Endodermal cell (in vitro differentiated cells): ENCODE measurements around the gene FBN3. TPM values are rescaled to one million over a fixed set of nuclear protein-coding genes. Genes with fewer than 3 reads are reported as not detected.

Source experiments
- DNase-seq: peaks from one replicate; pipeline ENCODE4 v3.0.0-alpha.2; 2017
- H3K27ac ChIP-seq: 2 replicates; pipeline ENCODE4 v1.5.1; 2013; ENCODE audit warnings: mild to moderate bottlenecking, low read depth, low read length, moderate library complexity
- H3K27me3 ChIP-seq: 2 replicates; pipeline ENCODE4 v1.6.1; 2013; ENCODE audit warnings: mild to moderate bottlenecking, low read length, moderate library complexity; ENCODE audit not compliant: insufficient read depth, control insufficient read depth, poor library complexity, severe bottlenecking
- H3K36me3 ChIP-seq: 2 replicates; pipeline ENCODE4 v1.7.0; 2013; ENCODE audit warnings: mild to moderate bottlenecking, low read length, moderate library complexity; ENCODE audit not compliant: control insufficient read depth, insufficient read depth
- H3K4me1 ChIP-seq: one replicate; pipeline ENCODE4 v1.7.0; 2013; ENCODE audit warnings: low read length; ENCODE audit not compliant: control insufficient read depth, insufficient read depth
- H3K4me3 ChIP-seq: 2 replicates; pipeline ENCODE4 v1.5.1; 2013; ENCODE audit warnings: mild to moderate bottlenecking, low read length, moderate library complexity
- H3K9ac ChIP-seq: 2 replicates; pipeline ENCODE4 v1.6.1; 2013; ENCODE audit warnings: mild to moderate bottlenecking, low read length, moderate library complexity; ENCODE audit not compliant: poor library complexity, severe bottlenecking; ENCODE audit errors: extremely low read depth
- H3K9me3 ChIP-seq: 2 replicates; pipeline ENCODE4 v1.6.1; 2013; ENCODE audit warnings: mild to moderate bottlenecking, low read length, moderate library complexity; ENCODE audit not compliant: control insufficient read depth
- H3K27ac Mint-ChIP-seq: 2 replicates; pipeline ENCODE4 v1.8.0; 2020; ENCODE audit warnings: mixed read lengths
- H3K27me3 Mint-ChIP-seq: 2 replicates; pipeline ENCODE4 v1.8.0; 2021; ENCODE audit warnings: mild to moderate bottlenecking, mixed read lengths; ENCODE audit not compliant: insufficient read depth
- H3K36me3 Mint-ChIP-seq: 2 replicates; pipeline ENCODE4 v1.8.0; 2020; ENCODE audit warnings: low read depth, mixed read lengths
- H3K4me1 Mint-ChIP-seq: 2 replicates; pipeline ENCODE4 v1.8.0; 2020; ENCODE audit warnings: mixed read lengths
- H3K4me3 Mint-ChIP-seq: 2 replicates; pipeline ENCODE4 v1.8.0; 2020; ENCODE audit warnings: mild to moderate bottlenecking, moderate library complexity, mixed read lengths
- H3K9me3 Mint-ChIP-seq: 2 replicates; pipeline ENCODE4 v1.8.0; 2020; ENCODE audit warnings: mild to moderate bottlenecking, mixed read lengths
- CTCF ChIP-seq: fragments of 200-600 bp; sonication (generic); conservative IDR thresholded peaks from 2 replicates; pipeline ENCODE4 v1.5.0; 2021; ENCODE audit warnings: antibody characterized with exemption, mild to moderate bottlenecking
- WGBS, 2 experiments: methylation state at CpG; one replicate each; pipeline versions ENCODE4 v1.1.5 to v1.1.7; 2013; ENCODE audit warnings: missing lambda C conversion rate in 2 of 2, mixed read lengths in 1 of 2; ENCODE audit not compliant: insufficient coverage in 1 of 2, insufficient read length in 1 of 2; 5-methylcytosine and 5-hydroxymethylcytosine counted together
- total RNA-seq, 2 donors: library from RNA; stranded (reverse); fragmentation: NEBNext Ultra II Directional in 1 of 2; extraction: Animal tissue kit (Norgen Biotek cat#: 25700) in 1 of 2; gene quantifications; 2 replicates in 1 of 2; 3 replicates in 1 of 2; pipeline ENCODE4 v1.2.1, GENCODE V29; 2021

FBN3 gene
- total RNA-seq, 2 donors from 2014 or later: 105 to 143 TPM

GRCh38 chr19:8095354-8095886, 54.0 kb downstream of the FBN3 start:
- no peak overlapping the region for H3K27ac Mint-ChIP-seq

GRCh38 chr19:8094336-8094735, 55.1 kb downstream of the FBN3 start:
- Mint-ChIP-seq H3K4me3 (no peak overlapping the region), H3K36me3 (peaks cover 64% of the 10 kb centered on the region), H3K9me3 (peaks cover 49% of the 10 kb centered on the region), H3K27ac (no peak overlapping the region), H3K4me1 (no peaks in the 10 kb centered on the region), H3K27me3 (no peaks in the 10 kb centered on the region)
- H3K27me3 ChIP-seq: no peaks in the 10 kb centered on the region
- no peak overlapping the region for H3K4me3 ChIP-seq
- no peak overlapping the region for H3K27ac ChIP-seq
- no peaks in the 10 kb centered on the region for H3K4me1 ChIP-seq
- 88 to 89% methylated on average over 3 to 6 of the region's 6 CpGs for WGBS, 2 experiments
- no peak for TF ChIP-seq CTCF
- H3K9ac ChIP-seq: no peak overlapping the region
- peak; percentile 31 for DNase-seq
- peaks cover 82% of the 10 kb centered on the region for H3K36me3 ChIP-seq
- H3K9me3 ChIP-seq: peaks cover 58% of the 10 kb centered on the region

More at GRCh38 chr19:8095354-8095886, 54.0 kb downstream of the FBN3 start:
- Mint-ChIP-seq H3K9me3 (peaks cover 47% of the 10 kb centered on the region), H3K4me1 (no peaks in the 10 kb centered on the region), H3K4me3 (no peak overlapping the region), H3K36me3 (peaks cover 72% of the 10 kb centered on the region), H3K27me3 (no peaks in the 10 kb centered on the region)
- no peak overlapping the region for H3K27ac ChIP-seq
- H3K9me3 ChIP-seq: peaks cover 58% of the 10 kb centered on the region
- H3K9ac ChIP-seq: no peak overlapping the region
- no peaks in the 10 kb centered on the region for H3K4me1 ChIP-seq
- TF ChIP-seq CTCF: no peak
- no peak for DNase-seq
- WGBS, 2 experiments: 81 to 90% methylated on average over 2 of the region's 2 CpGs
- H3K4me3 ChIP-seq: peak overlapping the region; percentile 70
- H3K36me3 ChIP-seq: peaks cover 79% of the 10 kb centered on the region
- no peaks in the 10 kb centered on the region for H3K27me3 ChIP-seq

- Histone ChIP-seq H3K4me1 (no peaks in the 10 kb centered on the region), H3K27me3 (no peaks in the 10 kb centered on the region), H3K27ac (no peak overlapping the region), H3K9ac (no peak overlapping the region), H3K36me3 (peaks cover 83% of the 10 kb centered on the region), H3K9me3 (peaks cover 61% of the 10 kb centered on the region), H3K4me3 (no peak overlapping the region)
- no peak overlapping the region for H3K27ac Mint-ChIP-seq
- H3K4me1 Mint-ChIP-seq: no peaks in the 10 kb centered on the region
- TF ChIP-seq CTCF: no peak
- 94 to 98% methylated on average over 2 of the region's 2 CpGs for WGBS, 2 experiments
- no peak overlapping the region for H3K4me3 Mint-ChIP-seq
- H3K27me3 Mint-ChIP-seq: no peaks in the 10 kb centered on the region
- peak; percentile 31 for DNase-seq
- H3K36me3 Mint-ChIP-seq: peaks cover 59% of the 10 kb centered on the region
- peaks cover 48% of the 10 kb centered on the region for H3K9me3 Mint-ChIP-seq
These were observed 55.7 kb downstream of the FBN3 start for GRCh38 chr19:8093740-8094139.
